ENCODE measurements around the gene MS4A1. TPM values are rescaled to one million over a fixed set of nuclear protein-coding genes. Genes with fewer than 3 reads are reported as not detected.

Gene MS4A1
- total and polyA plus RNA-seq, 7 donors: 0.09 to 1.9 (median 0.48) TPM; not detected in 1

- H3K27me3 ChIP-seq (ENCODE audit: insufficient read depth in 3 of 3, low read length in 2 of 3): no peaks in the 10 kb centered on the region
- intact Hi-C loops (cut with DNase I): no loop called here
- no peak for TF ChIP-seq CTCF (IDR thresholded peaks at IDR 0.05)
- no peaks in the 10 kb centered on the region for H3K9me3 ChIP-seq
- no peak overlapping the region for H3K27ac ChIP-seq
- no peak for ATAC-seq
- WGBS, 3 donors: 46 to 62% (median 50%) methylated on average over 2 of the region's 2 CpGs
- no peaks in the 10 kb centered on the region for H3K36me3 ChIP-seq (ENCODE audit: insufficient read depth in 1 of 2, low read depth in 1 of 2)
- no peak for DNase-seq
- H3K4me1 ChIP-seq: no peaks in the 10 kb centered on the region
- H3K4me3 ChIP-seq: no peak overlapping the region
Observed at GRCh38 chr11:60513496-60514460, 58.1 kb downstream of the MS4A1 start.

GRCh38 chr11:60515144-60515855 is 59.7 kb downstream of the MS4A1 start, which contains the start of gene MS4A13:
MS4A13 (plus strand) TSS chr11:60515392; CDS start chr11:60518084, 2,692 bp downstream.
- WGBS, 3 donors: 92 to 93% (median 93%) methylated on average over 29 of the region's 29 CpGs
- H3K9me3 ChIP-seq: no peaks in the 10 kb centered on the region
- intact Hi-C loops (cut with DNase I): no loop called here
- DNase-seq (no peak), ATAC-seq (no peak)
- peaks cover 0 to 4% (median 0%) of the 10 kb centered on the region in 3 donors for H3K27me3 ChIP-seq (ENCODE audit: insufficient read depth in 3 of 3, low read length in 2 of 3)
- H3K36me3 ChIP-seq (ENCODE audit: insufficient read depth in 1 of 2, low read depth in 1 of 2): no peaks in the 10 kb centered on the region
- no peak within 1 kb of the TSS for H3K4me3 ChIP-seq
- H3K27ac ChIP-seq: no peak within 1 kb of the TSS
- no peak for TF ChIP-seq CTCF (IDR thresholded peaks at IDR 0.05)
- H3K4me1 ChIP-seq: no peaks in the 10 kb centered on the region

Other genes starting within 250 kb of the MS4A1 start
- gene MS4A4E, start 212.7 kb upstream of the MS4A1 start, total RNA-seq: 1 to 10 TPM in 1 of 4 donors, under 1 TPM in 3; 0.47 to 1.6 (median 0.71) TPM
- gene MS4A4E, start 212.7 kb upstream of the MS4A1 start, polyA plus RNA-seq: under 1 TPM; 0.05 to 0.33 (median 0.23) TPM
- 1 to 10 TPM; 6.7 to 9.4 (median 8.3) TPM for gene MS4A4A, start 175.2 kb upstream of the MS4A1 start, total RNA-seq
- gene MS4A4A, start 175.2 kb upstream of the MS4A1 start, polyA plus RNA-seq: 1 to 10 TPM; 2.4 to 6.0 (median 2.4) TPM
- not detected for gene MS4A6E, start 128.6 kb upstream of the MS4A1 start, total RNA-seq
- not detected for gene MS4A6E, start 128.6 kb upstream of the MS4A1 start, polyA plus RNA-seq
- 1 to 10 TPM; 3.8 to 5.4 (median 5.0) TPM for gene MS4A7, start 77.3 kb upstream of the MS4A1 start, total RNA-seq
- gene MS4A7, start 77.3 kb upstream of the MS4A1 start, polyA plus RNA-seq: 1 to 10 TPM; 1.0 to 1.5 (median 1.1) TPM
- gene MS4A14, start 59.4 kb upstream of the MS4A1 start, total RNA-seq: 1 to 10 TPM in 1 of 4 donors, under 1 TPM in 3; 0.12 to 1.3 (median 0.30) TPM
- under 1 TPM; 0.03 to 0.14 (median 0.05) TPM for gene MS4A14, start 59.4 kb upstream of the MS4A1 start, polyA plus RNA-seq
- gene MS4A5, start 26.3 kb upstream of the MS4A1 start, total RNA-seq: not detected
- not detected for gene MS4A5, start 26.3 kb upstream of the MS4A1 start, polyA plus RNA-seq
- not detected for gene MS4A12, start 36.9 kb downstream of the MS4A1 start, total RNA-seq
- gene MS4A12, start 36.9 kb downstream of the MS4A1 start, polyA plus RNA-seq: not detected
- gene MS4A13, start 59.5 kb downstream of the MS4A1 start, total RNA-seq: not detected
- not detected for gene MS4A13, start 59.5 kb downstream of the MS4A1 start, polyA plus RNA-seq
- gene MS4A8, start 243.8 kb downstream of the MS4A1 start, total RNA-seq: under 1 TPM in 3 of 4 donors, not detected in 1; 0.20 to 0.47 (median 0.23) TPM
- under 1 TPM in 2 of 3 donors, not detected in 1; 0.10 to 0.31 TPM for gene MS4A8, start 243.8 kb downstream of the MS4A1 start, polyA plus RNA-seq